ENCODE measurements around the gene ITGA11. TPM values are rescaled to one million over a fixed set of nuclear protein-coding genes. Genes with fewer than 3 reads are reported as not detected.

ITGA11 gene
- total and polyA plus RNA-seq, 9 donors = 1.2 to 34.5 (median 4.4) TPM

DNA sequence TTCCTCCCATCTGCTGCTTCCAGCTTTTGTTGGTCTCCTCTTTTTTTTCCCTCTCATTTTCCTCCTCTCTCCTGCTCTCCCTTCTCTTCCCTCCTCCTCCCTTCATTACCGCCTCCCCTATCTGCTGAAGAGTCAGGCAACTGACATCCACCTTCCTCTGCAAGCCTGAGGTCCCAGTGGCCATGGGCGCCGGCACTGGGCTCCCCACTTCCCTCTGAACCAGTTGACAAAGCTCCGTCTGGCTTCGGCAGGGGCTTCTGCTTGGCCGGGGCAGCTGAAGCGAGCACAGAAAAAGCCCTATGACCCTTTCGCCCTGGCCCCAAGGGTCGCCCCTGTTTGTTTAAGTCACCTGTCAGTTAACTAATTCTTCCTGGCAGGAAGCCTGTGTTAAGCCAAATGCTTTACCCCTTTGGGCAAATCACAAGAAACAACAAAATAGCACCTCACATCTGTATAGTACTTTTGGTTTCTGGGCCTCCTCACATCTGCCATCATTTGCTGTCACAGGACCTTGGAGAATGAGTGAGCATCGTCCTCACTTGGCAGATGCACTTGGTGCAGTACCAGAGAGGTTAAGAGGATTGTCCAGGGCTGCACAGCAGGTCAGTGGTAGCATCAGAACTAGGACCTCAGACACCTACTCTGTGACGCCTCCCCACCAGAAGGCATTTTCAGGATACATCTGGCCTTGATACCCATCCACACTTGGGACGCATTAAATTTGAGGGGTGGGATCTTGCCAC is 27.7 kb downstream of the ITGA11 start:
- DNase-seq = peak in 4 of 5 donors; percentile 1 to 24 (median 8)
- H3K9me3 ChIP-seq = no peaks in the 10 kb centered on the region
- no peaks in the 10 kb centered on the region for H3K36me3 ChIP-seq
- TF ChIP-seq EP300 (IDR thresholded peaks at IDR 0.05) = no peak
- TF ChIP-seq, protein P1, sequence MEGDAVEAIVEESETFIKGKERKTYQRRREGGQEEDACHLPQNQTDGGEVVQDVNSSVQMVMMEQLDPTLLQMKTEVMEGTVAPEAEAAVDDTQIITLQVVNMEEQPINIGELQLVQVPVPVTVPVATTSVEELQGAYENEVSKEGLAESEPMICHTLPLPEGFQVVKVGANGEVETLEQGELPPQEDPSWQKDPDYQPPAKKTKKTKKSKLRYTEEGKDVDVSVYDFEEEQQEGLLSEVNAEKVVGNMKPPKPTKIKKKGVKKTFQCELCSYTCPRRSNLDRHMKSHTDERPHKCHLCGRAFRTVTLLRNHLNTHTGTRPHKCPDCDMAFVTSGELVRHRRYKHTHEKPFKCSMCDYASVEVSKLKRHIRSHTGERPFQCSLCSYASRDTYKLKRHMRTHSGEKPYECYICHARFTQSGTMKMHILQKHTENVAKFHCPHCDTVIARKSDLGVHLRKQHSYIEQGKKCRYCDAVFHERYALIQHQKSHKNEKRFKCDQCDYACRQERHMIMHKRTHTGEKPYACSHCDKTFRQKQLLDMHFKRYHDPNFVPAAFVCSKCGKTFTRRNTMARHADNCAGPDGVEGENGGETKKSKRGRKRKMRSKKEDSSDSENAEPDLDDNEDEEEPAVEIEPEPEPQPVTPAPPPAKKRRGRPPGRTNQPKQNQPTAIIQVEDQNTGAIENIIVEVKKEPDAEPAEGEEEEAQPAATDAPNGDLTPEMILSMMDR (IDR thresholded peaks at IDR 0.05) = no peak
- TF ChIP-seq POLR2A (IDR thresholded peaks at IDR 0.05) = no peak
- intact Hi-C loops (cut with DNase I) = no loop called here
- H3K27ac ChIP-seq = no peak overlapping the region
- no peaks in the 10 kb centered on the region for H3K27me3 ChIP-seq
- no peak overlapping the region for H3K4me3 ChIP-seq
- no peaks in the 10 kb centered on the region for H3K4me1 ChIP-seq (ENCODE audit: insufficient read depth)
- WGBS, 3 donors = 88 to 92% (median 88%) methylated on average over 12 of the region's 12 CpGs

DNA sequence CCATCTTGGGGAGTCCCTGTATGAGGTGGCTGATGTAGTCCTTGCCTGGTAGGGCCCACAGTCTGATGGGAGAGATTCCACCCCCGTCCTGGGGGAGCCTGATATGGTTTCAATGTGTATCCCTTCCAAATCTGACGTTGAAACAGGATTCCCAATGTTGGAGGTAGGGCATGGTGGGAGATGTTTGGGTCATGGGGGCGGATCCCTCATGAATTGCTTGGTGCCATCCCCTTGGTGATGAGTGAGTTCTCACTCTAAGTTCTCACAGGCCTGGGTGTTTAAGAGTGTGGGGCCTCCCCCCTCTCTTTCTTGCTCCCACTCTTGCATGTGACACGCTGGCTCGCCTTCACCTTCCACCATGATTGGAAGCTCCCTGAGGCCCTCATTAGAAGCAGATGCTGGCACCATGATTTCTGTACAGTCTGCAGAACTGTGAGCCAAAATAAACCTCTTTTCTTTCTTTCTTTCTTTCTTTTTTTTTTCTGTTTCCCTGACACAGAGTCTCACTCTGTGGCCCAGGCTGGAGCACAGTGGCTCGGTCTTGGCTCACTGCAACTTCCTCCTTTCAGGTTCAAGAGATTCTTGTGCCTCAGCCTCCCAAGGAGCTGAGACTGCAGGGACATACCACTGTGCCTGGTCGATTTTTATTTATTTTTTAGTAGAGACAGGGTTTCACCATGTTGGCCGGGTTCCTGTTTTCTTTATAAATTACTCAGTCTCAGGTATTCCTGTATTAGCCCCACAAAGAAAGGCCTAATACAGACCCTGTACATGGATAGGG is 28.6 kb downstream of the ITGA11 start:
- DNase-seq = peak in 1 of 5 donors; percentile 1
- Histone ChIP-seq H3K27ac (no peak overlapping the region), H3K36me3 (no peaks in the 10 kb centered on the region), H3K27me3 (no peaks in the 10 kb centered on the region), H3K4me3 (no peak overlapping the region), H3K9me3 (no peaks in the 10 kb centered on the region), H3K4me1 (ENCODE audit: insufficient read depth) (no peaks in the 10 kb centered on the region)
- intact Hi-C loops (cut with DNase I) = no loop called here
- WGBS, 3 donors = 82 to 93% (median 89%) methylated on average over 8 of the region's 8 CpGs
- TF ChIP-seq POLR2A (IDR thresholded peaks at IDR 0.05) = no peak

DNA sequence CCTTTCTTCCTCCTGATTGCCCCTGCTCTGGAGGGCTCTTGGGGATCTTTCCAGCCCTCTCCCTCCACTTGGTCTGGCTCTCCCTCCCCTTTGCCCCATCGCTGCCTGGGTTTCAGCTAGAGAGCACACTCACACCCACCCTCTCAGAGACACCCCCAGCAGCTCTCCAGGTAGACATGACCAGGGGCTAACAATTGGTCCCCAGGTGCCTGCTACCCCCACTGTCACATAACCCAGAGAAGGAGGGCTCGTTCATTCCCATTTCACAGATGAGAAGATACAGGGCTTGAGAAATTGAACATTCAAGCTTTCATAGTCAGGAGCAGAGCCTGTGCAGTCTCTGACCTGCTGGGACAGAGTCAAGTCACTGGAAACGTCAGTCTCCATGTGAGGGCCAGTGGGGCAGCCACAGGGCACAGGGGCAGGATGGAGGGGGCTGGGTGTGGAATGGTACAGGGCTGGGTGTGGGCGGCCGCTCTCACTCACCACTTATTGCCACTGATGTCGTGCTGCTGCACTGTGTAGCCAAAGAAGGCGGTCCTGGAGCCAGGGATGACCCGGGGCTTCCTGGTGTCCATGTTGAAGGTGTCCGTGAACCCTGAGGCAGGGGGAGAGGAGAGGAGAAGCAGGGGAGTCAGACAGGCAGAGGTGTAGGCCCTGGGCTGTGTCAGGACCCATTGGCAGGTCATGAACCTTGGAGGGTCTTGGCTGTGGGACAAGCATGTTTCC is 29.4 kb downstream of the ITGA11 start:
- DNase-seq = peak in 4 of 5 donors; percentile 6 to 26 (median 8)
- Histone ChIP-seq H3K4me1 (ENCODE audit: insufficient read depth) (no peaks in the 10 kb centered on the region), H3K27ac (no peak overlapping the region), H3K27me3 (no peaks in the 10 kb centered on the region), H3K4me3 (no peak overlapping the region), H3K9me3 (no peaks in the 10 kb centered on the region), H3K36me3 (no peaks in the 10 kb centered on the region)
- 93 to 95% (median 93%) methylated on average over 9 of the region's 9 CpGs for WGBS, 3 donors
- TF ChIP-seq POLR2A (IDR thresholded peaks at IDR 0.05) (no peak), EP300 (IDR thresholded peaks at IDR 0.05) (no peak)
- TF ChIP-seq, protein P1 (IDR thresholded peaks at IDR 0.05) = no peak
- intact Hi-C loops (cut with DNase I) = no loop called here

DNA sequence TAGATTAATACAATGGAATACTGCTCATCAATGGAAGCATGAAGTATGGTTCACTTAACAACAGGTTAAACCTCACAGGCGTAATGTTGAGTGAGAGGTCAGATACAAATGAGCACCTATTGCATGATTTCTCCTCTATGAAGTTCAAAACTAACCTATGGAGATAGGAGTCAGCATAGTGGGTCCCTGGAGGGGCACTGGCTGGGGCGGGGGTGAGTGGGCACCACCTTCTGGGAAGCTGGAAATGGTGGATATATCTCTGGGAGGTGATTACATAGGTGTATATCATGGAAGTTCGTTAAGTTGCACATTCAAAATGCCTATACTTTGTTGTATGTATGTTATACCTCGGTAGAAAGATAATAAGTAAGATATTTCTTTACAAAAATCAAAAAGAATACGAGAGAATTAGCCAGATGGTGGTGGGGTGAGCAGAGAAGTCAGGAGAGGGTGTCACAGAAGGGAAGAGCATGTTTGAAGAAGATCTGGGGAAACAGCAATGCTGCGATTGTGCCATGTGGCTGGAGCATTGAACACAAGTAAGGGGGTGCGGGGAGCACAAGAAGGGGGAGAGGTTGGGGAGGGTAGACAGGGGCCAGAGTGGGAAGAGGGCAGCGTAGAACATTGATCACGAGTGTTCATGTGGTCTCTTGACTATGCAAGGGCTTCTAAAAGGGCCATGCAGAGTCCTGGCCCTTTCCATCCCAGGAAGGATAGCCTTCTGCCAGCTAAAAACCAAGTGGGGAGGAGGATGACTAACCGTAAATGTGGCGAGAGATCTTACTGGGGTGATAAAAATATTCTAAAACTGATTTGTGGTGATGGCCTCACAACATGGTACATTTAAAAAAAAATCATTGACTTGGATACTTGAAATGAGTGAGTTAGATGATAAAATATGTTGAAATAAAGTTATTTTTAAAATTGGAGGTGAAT is 30.2 kb downstream of the ITGA11 start:
- intact Hi-C loops (cut with DNase I) = no loop called here
- peak in 2 of 5 donors; percentile 3 to 4 for DNase-seq
- H3K4me1 ChIP-seq (ENCODE audit: insufficient read depth) = no peaks in the 10 kb centered on the region
- H3K9me3 ChIP-seq = no peaks in the 10 kb centered on the region
- H3K4me3 ChIP-seq = no peak overlapping the region
- no peaks in the 10 kb centered on the region for H3K27me3 ChIP-seq
- 83 to 85% (median 85%) methylated on average over 10 to 11 of the region's 11 CpGs for WGBS, 3 donors
- no peaks in the 10 kb centered on the region for H3K36me3 ChIP-seq
- TF ChIP-seq EP300 (IDR thresholded peaks at IDR 0.05) (no peak), POLR2A (IDR thresholded peaks at IDR 0.05) (no peak)
- TF ChIP-seq, protein P1 (IDR thresholded peaks at IDR 0.05) = no peak
- no peak overlapping the region for H3K27ac ChIP-seq

All from ovary (tissue), 9 donors.